Measurements from ENCODE around the gene VEGFA.

Gene VEGFA

DNA sequence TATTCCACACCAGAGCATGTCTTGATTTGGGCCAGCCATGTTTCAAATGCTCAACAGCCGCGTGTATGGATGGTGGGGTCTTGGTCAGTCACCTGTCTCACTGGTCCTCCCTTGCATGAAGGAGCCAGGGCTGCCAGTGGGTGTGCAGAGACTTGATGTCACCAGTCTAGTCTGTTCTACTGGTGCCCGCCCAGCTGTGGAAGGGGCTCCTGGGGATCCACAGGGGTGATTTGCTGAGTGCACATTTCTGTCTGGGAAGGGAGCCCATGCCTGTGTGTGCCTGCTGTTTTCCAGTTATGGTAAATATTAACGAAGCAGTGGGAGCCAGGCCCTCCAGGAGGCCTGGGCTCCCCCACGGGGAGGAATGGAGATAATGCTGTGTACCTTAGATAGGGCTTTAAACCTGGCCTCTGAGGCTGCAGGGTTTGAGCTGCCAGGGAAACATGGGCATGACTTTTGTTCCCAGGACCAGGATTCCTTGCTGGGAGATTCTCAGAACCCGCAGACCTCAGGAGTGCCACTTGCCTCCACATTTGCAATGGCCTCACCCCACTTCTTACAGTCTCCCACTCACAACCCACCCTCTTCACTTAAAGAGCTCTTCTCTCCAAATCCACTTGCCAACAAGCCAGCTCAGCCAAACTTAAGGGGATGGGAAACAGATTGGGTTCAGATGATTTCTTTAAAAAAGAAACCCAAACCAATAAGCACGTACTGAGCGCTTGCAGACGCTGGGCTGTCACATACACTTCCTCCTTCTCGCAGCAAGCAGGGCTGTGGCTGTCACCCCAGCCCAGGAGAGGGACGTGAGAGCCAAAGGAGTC lies 54.1 kb downstream of the VEGFA start:
- no peak for FAIRE-seq
- no peak for DNase-seq (ENCODE audit: insufficient read length, low spot score)
- TF ChIP-seq SPI1 (IDR thresholded peaks at IDR 0.05; ENCODE audit: low read depth, low read length) (peak; percentile 66), POU2F2 (IDR thresholded peaks at IDR 0.05; ENCODE audit: low read depth, low read length) (no peak)

DNA sequence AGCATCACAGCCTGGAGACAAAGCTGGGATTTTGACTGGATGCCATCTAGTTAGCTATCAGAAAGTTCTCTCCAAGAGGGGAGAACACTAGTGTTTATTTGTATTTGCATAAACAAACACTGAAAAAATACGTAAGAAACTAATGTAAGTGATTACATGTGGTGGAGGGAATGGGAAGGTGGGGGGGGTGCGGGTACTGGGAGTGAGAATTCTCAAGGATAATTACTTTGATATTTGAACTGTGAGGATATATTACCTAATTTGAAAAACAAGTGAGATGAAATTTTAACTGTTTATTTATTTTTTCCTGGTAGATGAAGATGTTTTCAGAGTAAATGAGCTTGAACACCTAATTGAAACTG lies 54.7 kb downstream of the VEGFA start:
- FAIRE-seq (no peak), DNase-seq (ENCODE audit: insufficient read length, low spot score) (no peak)
- TF ChIP-seq POU2F2 (IDR thresholded peaks at IDR 0.05; ENCODE audit: low read depth, low read length) (no peak), SPI1 (IDR thresholded peaks at IDR 0.05; ENCODE audit: low read depth, low read length) (no peak), PAX5 (IDR thresholded peaks at IDR 0.05; ENCODE audit: insufficient read depth, low read length, severe bottlenecking) (no peak), POLR2A (IDR thresholded peaks at IDR 0.05; ENCODE audit: low read depth, low read length) (no peak), TAF1 (IDR thresholded peaks at IDR 0.05; ENCODE audit: low read depth, low read length) (no peak), POLR2AphosphoS5 (IDR thresholded peaks at IDR 0.05; ENCODE audit: low read depth, low read length) (no peak)

DNA sequence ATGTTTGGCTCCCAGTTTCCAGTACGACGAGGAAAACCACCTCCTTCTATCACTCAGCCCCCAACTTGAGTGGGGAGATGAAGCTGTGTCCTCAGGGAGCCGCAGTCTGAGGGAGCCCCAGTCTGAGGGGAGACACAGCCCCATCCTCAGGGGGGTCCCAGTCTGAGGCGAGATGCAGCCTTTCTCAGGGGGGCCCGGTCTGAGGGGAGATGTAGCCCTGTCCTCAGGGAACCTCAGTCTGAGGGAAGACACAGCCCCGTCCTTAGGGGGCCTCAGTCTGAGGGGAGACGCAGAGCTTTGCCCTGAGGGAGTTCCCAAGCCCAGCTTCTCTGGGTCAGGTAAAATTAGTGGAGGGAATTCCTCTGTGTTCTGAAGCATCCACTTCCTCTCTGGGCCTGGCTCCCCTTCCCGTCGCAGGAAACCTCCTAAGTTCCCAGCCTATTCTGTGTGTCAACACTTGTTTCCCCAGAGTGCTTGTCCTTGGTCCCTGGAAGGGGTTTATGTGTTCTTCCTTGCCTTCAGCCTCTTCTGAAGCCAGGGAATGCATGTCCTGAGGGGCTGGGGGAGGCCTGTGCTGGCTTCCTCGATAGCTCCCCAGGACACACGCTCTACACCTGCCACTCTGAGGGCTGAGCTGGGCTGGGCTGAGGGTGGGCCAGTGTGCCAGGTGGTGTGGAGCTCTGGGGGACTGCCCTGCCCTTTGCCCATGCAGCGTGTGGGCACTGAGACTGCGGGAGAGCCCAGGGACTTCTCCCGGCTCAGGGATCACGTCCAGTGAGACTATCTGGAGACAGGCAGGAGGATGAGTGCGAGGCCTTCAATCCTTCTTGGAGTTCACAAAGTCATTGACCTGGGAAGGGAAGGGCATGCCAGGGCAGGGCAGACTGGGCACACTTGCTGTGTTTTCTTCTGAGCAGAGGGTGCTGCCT lies 55.4 kb downstream of the VEGFA start:
- no peak for FAIRE-seq
- no peak for DNase-seq (ENCODE audit: insufficient read length, low spot score)
- TF ChIP-seq TAF1 (IDR thresholded peaks at IDR 0.05; ENCODE audit: low read depth, low read length) = no peak
- 0 out of 2 replicates have a peak, but pooled peaks have one; percentile 10 for TF ChIP-seq SPI1 (IDR thresholded peaks at IDR 0.05; ENCODE audit: low read depth, low read length)
- no peak for TF ChIP-seq PAX5 (IDR thresholded peaks at IDR 0.05; ENCODE audit: insufficient read depth, low read length, severe bottlenecking)

DNA sequence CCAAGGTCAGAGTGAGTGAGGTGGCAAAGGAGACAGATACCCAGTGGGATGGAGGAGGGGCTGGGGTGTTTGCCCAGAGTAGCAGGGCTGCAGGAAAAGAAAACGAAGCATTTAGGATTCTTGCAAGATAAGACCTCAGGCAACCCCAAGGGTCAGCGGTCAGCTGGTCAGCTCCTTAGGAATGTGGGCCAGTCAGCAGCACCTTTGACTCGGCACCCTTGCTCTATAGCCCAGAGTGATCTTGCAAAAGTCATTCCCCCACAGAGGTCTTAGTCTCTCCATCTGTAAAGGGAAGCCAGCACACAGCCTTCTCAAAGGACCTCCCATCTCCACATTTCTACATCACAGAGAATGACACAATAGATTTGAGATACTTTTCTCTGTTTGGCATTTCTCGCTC lies 56.7 kb downstream of the VEGFA start:
- TF ChIP-seq SPI1 (IDR thresholded peaks at IDR 0.05; ENCODE audit: low read depth, low read length) = no peak
- no peak for TF ChIP-seq POLR2A (IDR thresholded peaks at IDR 0.05; ENCODE audit: low read depth, low read length)
- no peak for TF ChIP-seq POU2F2 (IDR thresholded peaks at IDR 0.05; ENCODE audit: low read depth, low read length)
- TF ChIP-seq PAX5 (IDR thresholded peaks at IDR 0.05; ENCODE audit: insufficient read depth, low read length, severe bottlenecking) = no peak
- TF ChIP-seq TAF1 (IDR thresholded peaks at IDR 0.05; ENCODE audit: low read depth, low read length) = no peak
- no peak for TF ChIP-seq POLR2AphosphoS5 (IDR thresholded peaks at IDR 0.05; ENCODE audit: low read depth, low read length)
- DNase-seq (ENCODE audit: insufficient read length, low spot score) (no peak), FAIRE-seq (no peak)

DNA sequence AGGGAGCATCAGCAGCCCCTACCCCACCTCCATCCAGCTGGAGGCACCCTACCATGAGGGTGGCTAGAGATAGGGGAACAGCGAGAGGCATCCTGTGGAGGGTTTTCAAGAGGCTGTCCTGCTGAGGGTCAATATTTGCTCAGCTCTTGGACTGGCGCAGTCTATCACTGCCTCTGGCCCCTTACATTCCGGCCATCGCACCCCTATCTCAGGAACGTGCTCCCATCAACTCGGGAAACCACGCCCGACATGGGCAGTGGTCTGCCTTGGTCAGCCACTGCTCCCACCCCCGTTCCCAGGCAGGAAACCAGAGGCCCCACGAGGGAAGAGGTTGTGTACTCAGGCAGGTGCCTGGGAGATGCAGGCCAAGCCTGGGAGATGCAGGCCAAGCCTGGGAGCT lies 57.9 kb downstream of the VEGFA start:
- DNase-seq (ENCODE audit: insufficient read length, low spot score) = no peak
- TF ChIP-seq SPI1 (IDR thresholded peaks at IDR 0.05; ENCODE audit: low read depth, low read length) (no peak), POLR2AphosphoS5 (IDR thresholded peaks at IDR 0.05; ENCODE audit: low read depth, low read length) (no peak), POU2F2 (IDR thresholded peaks at IDR 0.05; ENCODE audit: low read depth, low read length) (no peak), PAX5 (IDR thresholded peaks at IDR 0.05; ENCODE audit: insufficient read depth, low read length, severe bottlenecking) (no peak)
- FAIRE-seq = no peak

DNA sequence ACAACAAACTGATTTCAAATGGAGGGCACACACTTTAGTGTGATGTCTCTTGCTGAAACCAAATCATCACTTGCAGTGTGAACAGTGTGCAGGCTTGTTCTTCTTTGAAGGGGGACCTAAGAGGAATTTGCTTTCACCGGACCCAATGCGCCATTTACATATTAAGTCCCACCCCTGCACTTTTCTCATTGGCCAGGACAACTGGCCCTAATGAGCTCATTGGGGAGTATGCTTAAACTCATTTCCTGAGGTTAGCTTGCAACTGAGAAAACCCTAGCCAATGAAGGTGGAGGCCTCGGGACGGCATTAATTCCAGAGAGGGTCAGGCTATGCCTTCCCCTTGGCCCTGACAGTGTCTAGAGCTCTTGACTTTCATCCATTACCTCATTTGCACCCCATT lies 58.7 kb downstream of the VEGFA start:
- FAIRE-seq (no peak), DNase-seq (ENCODE audit: insufficient read length, low spot score) (no peak)
- TF ChIP-seq PAX5 (IDR thresholded peaks at IDR 0.05; ENCODE audit: insufficient read depth, low read length, severe bottlenecking) (no peak), TAF1 (IDR thresholded peaks at IDR 0.05; ENCODE audit: low read depth, low read length) (no peak), POLR2A (IDR thresholded peaks at IDR 0.05; ENCODE audit: low read depth, low read length) (no peak), SPI1 (IDR thresholded peaks at IDR 0.05; ENCODE audit: low read depth, low read length) (no peak), POU2F2 (IDR thresholded peaks at IDR 0.05; ENCODE audit: low read depth, low read length) (no peak), POLR2AphosphoS5 (IDR thresholded peaks at IDR 0.05; ENCODE audit: low read depth, low read length) (no peak)

DNA sequence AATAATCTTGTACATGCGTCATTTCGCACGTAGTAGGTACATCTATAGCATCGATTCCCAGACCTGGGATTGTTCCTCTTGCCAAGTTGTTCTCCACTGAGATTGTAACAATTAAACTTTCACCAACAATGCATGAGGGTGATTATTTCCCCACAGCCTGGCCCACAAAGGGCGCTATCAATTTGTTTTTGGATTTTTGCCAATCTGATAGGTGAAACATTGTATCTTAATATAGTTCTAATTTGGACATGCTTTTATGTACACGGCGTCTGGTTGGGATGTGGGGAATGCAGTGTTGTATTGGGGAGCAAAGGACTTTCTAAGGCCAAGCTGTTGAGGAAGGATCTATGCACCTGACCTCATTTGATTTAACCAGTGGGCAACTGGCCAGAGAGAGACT lies 59.5 kb downstream of the VEGFA start:
- TF ChIP-seq POU2F2 (IDR thresholded peaks at IDR 0.05; ENCODE audit: low read depth, low read length) (no peak), SPI1 (IDR thresholded peaks at IDR 0.05; ENCODE audit: low read depth, low read length) (no peak), PAX5 (IDR thresholded peaks at IDR 0.05; ENCODE audit: insufficient read depth, low read length, severe bottlenecking) (no peak), TAF1 (IDR thresholded peaks at IDR 0.05; ENCODE audit: low read depth, low read length) (no peak), POLR2A (IDR thresholded peaks at IDR 0.05; ENCODE audit: low read depth, low read length) (no peak)
- no peak for DNase-seq (ENCODE audit: insufficient read length, low spot score)
- FAIRE-seq = no peak

DNA sequence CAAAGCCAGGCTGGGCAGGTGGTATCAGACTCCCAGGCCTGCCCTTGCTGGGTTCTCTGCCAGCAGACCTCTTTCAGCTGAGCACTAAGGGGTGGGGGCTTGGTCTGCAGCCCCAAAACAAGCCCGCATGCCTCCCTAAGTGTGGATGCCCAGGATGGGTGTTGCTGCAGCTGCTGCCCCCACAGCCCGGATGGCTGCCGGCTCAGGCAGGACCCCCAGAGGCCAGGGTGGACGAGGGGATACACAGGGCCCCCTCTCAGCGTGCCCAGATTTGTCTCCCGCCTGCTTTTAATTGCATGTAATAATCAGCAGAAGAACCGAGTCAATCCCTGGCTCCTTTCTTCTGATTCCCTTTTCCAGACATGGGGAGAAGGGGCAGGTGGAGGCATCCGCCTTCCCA lies 60.8 kb downstream of the VEGFA start:
- FAIRE-seq (no peak), DNase-seq (ENCODE audit: insufficient read length, low spot score) (no peak)
- no peak for TF ChIP-seq POU2F2 (IDR thresholded peaks at IDR 0.05; ENCODE audit: low read depth, low read length)
- no peak for TF ChIP-seq TAF1 (IDR thresholded peaks at IDR 0.05; ENCODE audit: low read depth, low read length)
- no peak for TF ChIP-seq SPI1 (IDR thresholded peaks at IDR 0.05; ENCODE audit: low read depth, low read length)
- TF ChIP-seq POLR2A (IDR thresholded peaks at IDR 0.05; ENCODE audit: low read depth, low read length) = no peak
- no peak for TF ChIP-seq POLR2AphosphoS5 (IDR thresholded peaks at IDR 0.05; ENCODE audit: low read depth, low read length)
- TF ChIP-seq PAX5 (IDR thresholded peaks at IDR 0.05; ENCODE audit: insufficient read depth, low read length, severe bottlenecking) = no peak

DNA sequence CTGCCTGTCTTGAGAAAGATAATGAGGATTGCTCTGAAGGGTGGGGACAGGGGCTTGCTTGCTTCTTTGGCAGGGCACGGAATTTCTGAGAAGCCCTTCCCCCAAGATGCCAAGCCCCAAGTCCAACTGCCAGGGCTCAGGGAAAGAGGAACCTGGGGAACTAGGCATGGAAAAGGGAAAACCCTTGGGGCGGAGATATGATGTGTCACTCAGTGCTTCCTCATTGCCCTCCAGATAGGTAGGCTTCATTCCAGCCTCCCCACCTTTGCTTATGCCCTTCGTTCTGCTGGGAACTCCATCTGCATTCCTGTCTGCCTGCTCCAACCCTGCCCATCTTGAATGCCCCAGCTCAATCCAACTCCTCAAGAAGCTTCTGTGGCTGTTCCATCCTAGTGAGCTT lies 61.2 kb downstream of the VEGFA start:
- FAIRE-seq = no peak
- TF ChIP-seq POLR2A (IDR thresholded peaks at IDR 0.05; ENCODE audit: low read depth, low read length) (no peak), SPI1 (IDR thresholded peaks at IDR 0.05; ENCODE audit: low read depth, low read length) (no peak), POU2F2 (IDR thresholded peaks at IDR 0.05; ENCODE audit: low read depth, low read length) (no peak), PAX5 (IDR thresholded peaks at IDR 0.05; ENCODE audit: insufficient read depth, low read length, severe bottlenecking) (no peak), TAF1 (IDR thresholded peaks at IDR 0.05; ENCODE audit: low read depth, low read length) (no peak), POLR2AphosphoS5 (IDR thresholded peaks at IDR 0.05; ENCODE audit: low read depth, low read length) (no peak)
- no peak for DNase-seq (ENCODE audit: insufficient read length, low spot score)

Measured in GM12891 (cell line).